SIG-M5 (cell line): ENCODE measurements around the gene DNAH8.
"Not testable (repeated sequence)": the region's sequence is repeated elsewhere in the genome, so short reads cannot be mapped to it uniquely, and the experiment has no call there.

Source experiments
- DNase-seq: peaks from one replicate; lab custom pipeline; 2025; lab: John Stamatoyannopoulos, UW

Gene DNAH8

GRCh38 chr6:38750968-38751615, 36.0 kb downstream of the DNAH8 start:
- DNase-seq, result no peak

- DNase-seq, result no peak
These were observed 38.6 kb downstream of the DNAH8 start for GRCh38 chr6:38753707-38754106.

- DNase-seq, result no peak
These were observed 40.1 kb downstream of the DNAH8 start for GRCh38 chr6:38755207-38755606.

GRCh38 chr6:38755874-38756273, 40.8 kb downstream of the DNAH8 start:
- DNase-seq, result no peak

- no peak for DNase-seq
These were observed 45.0 kb downstream of the DNAH8 start for GRCh38 chr6:38760097-38760496.

GRCh38 chr6:38762848-38763247, 47.7 kb downstream of the DNAH8 start:
- DNase-seq, result no peak

GRCh38 chr6:38767560-38767959, 52.4 kb downstream of the DNAH8 start:
- DNase-seq, result no peak

- DNase-seq, result no peak
These were observed 58.2 kb downstream of the DNAH8 start for GRCh38 chr6:38773338-38773737.

- DNase-seq, result no peak
These were observed 60.0 kb downstream of the DNAH8 start for GRCh38 chr6:38774929-38775707.

- DNase-seq, result no peak
These were observed 60.8 kb downstream of the DNAH8 start for GRCh38 chr6:38775870-38776269.

GRCh38 chr6:38776515-38776914, 61.4 kb downstream of the DNAH8 start:
- DNase-seq, result no peak

- DNase-seq, result no peak
These were observed 64.4 kb downstream of the DNAH8 start for GRCh38 chr6:38779310-38780062.

- DNase-seq, result no peak
These were observed 67.5 kb downstream of the DNAH8 start for GRCh38 chr6:38782616-38783015.

- DNase-seq, result no peak
These were observed 68.5 kb downstream of the DNAH8 start for GRCh38 chr6:38783443-38784228.

- DNase-seq, result no peak
These were observed 69.6 kb downstream of the DNAH8 start for GRCh38 chr6:38784506-38785235.

GRCh38 chr6:38786486-38786885, 71.4 kb downstream of the DNAH8 start:
- no peak for DNase-seq

- DNase-seq, result no peak
These were observed 74.1 kb downstream of the DNAH8 start for GRCh38 chr6:38789256-38789655.

GRCh38 chr6:38792356-38792755, 77.2 kb downstream of the DNAH8 start:
- no peak for DNase-seq

GRCh38 chr6:38794682-38795081, 79.6 kb downstream of the DNAH8 start:
- DNase-seq, result no peak

GRCh38 chr6:38796006-38796405, 80.9 kb downstream of the DNAH8 start:
- DNase-seq, result no peak

- not testable (repeated sequence) for DNase-seq
These were observed 81.3 kb downstream of the DNAH8 start for GRCh38 chr6:38796437-38796836.
